GM18498 (cell line): ENCODE data around the gene ALDH3A2.

Experiments used
- ATAC-seq: cut with Tn5 transposase; IDR thresholded peaks from one replicate; pipeline ENCODE4 v1.9.1; 2021; ENCODE audit warnings: mild to moderate bottlenecking, moderate library complexity; ENCODE audit not compliant: unreplicated experiment

Gene ALDH3A2

DNA sequence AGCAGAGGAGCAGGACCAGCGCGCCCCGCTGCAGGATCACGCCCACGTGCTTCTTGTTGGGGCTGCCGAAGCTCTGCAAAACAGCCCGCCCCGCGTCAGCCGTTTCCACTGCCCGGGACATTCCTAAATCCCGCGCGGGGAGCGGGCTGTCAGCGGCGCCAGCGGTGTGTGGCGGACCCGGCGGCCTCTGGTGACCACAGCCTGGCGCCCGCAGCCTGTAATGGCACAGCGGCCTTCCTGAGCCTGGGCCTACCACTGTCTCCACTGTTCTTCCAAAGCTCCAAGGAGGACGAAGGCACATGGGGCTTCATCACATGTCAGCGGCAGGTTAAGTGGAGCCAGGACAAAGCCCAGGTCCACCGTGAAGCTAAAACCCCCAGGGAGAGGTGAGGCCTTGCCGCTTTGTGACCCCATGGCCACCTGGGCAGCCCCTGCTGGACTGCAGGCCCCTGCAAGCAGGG lies 65.4 kb downstream of the ALDH3A2 start:
- ATAC-seq, result no peak

DNA sequence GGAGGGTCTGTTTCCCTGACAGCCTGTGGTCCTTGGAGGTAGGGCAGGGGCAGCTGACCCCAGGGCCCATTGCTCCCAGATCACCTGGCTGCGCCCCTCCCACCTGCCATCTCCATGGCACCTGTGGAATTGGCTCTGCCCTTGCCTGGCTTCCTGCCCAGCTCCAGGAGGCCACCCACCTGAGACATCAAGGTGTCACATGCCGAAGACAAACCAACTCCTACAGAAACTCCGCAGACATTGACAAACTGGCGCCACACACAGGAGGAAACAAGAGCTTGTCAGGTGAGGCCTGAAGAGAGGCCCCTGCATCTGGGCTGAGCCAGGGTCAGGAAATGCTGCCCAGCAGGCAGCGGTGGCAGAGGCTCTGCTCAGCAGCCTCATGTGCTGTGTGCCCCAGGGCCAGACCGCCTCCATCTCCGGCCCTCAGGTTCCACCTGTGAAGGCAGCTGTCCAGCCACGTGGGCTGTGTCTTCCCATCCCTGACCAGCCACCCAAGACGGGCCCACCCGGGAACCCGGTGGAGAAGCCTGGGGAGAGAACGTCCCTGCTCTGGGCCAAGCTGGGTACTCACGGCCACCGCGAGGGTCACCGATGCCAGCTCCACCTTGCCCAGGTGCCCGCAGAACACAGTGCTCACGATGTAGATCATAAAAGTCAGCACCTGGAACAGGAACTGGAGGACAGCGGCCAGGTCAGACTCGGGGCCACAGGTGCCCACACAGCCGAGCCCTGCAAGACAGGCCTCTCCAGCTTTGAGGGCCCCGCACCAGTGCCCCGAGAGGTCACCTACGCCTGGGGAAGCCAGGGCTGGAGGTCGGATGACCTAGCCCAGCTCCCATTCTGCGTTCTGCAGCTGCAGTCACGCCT lies 66.2 kb downstream of the ALDH3A2 start:
- ATAC-seq, result no peak

GRCh38 chr17:19716108-19717030 lies 67.8 kb downstream of the ALDH3A2 start, which contains the start of gene SLC47A2:
Gene SLC47A2, minus strand, starts transcription at chr17:19716584. Its CDS starts 29 bp downstream, at chr17:19716555.
- ATAC-seq, result no peak

DNA sequence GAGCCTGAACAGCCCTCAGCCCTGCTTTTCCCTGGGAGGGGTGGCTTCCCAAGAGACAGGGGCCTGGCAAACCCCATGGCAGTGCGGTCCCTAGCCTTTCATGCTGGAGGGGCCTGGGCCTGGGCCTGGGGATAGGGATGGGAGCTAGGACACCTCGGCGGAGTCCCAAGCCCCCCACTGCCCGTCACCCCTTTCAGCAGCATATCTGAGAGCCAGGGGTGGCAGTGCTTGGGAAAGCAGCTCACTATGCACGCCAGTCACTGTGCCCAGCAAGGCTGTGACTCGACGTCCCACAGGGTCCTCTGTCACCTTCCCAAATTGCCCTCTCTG lies 68.4 kb downstream of the ALDH3A2 start:
- no peak for ATAC-seq

GRCh38 chr17:19717411-19717908 lies 68.9 kb downstream of the ALDH3A2 start:
- ATAC-seq, result no peak

GRCh38 chr17:19718041-19718612 lies 69.6 kb downstream of the ALDH3A2 start:
- no peak for ATAC-seq

DNA sequence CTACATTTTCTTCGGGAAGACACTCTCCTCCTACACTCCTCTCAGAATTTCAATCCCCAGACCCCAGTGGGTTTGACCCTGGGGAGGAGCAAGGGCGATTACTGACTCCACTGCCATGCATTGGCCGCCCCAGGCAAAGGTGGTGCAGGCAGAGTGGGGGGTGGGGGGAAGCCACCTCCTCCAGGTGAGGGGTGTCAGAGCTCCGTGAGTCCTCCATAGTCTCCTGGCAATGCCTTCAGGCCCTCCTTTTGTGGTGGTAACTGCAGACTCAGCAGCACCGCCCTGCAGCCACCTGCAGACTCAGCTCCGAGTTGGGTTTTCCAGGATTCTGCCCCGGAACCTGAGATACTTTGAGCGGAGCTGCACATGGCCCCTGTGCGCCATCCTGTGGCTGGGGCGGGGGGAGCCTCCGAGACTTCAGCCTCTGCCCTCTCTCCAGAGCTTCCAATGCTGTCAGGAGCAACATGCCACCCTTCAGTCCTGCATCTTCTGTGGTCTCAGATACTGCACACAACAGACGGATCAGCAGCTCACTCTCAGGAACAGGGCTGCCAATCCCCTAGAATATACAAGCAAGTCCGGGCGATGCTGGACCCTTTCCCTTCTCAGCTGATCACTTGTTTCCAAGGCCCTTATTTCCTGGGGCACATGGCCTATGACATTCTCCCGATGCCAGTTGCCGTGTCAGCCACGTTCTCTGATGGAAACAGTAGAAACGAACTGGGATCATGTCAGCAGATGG lies 70.2 kb downstream of the ALDH3A2 start:
- ATAC-seq, result no peak

DNA sequence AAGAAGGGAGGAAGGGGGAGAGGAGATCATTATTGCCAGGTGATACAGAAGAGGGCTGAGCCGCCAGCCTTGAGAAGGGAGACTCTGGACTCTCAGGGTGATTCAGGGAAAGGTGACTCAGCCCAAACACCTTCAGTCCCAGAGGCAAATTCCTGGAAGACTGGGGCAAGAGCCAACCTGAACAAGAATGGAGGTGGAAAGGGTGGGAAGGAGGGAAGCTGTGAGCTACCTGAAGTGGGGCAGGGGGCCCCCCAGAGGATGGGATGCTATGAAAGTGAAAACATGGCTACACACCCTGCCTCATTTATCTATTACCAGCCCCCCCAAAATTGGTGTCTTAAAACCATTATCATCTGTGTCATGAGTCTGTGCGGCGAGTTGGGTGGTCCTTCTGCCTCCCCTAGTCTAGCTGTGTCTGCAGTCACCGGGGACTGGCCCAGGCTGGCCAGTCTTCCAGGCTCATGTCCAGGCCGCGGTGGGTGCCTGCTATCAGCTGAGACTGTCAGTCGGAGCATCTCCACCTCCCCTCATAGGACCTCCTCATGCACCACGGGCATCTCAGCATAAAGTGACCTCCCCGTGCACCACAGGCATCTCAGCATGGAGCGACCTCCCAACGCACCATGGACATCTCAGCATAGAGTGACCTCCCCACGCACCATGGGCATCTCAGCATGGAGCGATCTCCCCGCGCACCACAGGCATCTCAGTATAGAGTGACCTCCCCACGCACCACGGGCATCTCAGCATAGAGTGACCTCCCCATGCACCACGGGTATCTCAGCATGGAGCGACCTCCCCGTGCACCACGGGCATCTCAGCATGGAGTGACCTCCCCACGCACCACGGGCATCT lies 71.0 kb downstream of the ALDH3A2 start:
- no peak for ATAC-seq

DNA sequence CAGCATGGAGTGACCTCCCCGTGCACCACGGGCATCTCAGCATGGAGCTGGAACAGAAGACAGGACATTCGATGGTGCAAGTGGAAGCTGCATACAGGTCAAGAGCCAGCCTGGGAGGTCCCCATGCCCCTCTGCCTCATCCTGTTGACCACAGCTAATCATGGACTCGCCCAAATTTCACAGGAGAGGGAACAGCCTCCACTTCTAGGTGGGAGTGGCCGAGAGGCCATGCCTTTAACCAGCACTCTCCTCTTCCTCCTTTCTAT lies 71.6 kb downstream of the ALDH3A2 start:
- no peak for ATAC-seq

DNA sequence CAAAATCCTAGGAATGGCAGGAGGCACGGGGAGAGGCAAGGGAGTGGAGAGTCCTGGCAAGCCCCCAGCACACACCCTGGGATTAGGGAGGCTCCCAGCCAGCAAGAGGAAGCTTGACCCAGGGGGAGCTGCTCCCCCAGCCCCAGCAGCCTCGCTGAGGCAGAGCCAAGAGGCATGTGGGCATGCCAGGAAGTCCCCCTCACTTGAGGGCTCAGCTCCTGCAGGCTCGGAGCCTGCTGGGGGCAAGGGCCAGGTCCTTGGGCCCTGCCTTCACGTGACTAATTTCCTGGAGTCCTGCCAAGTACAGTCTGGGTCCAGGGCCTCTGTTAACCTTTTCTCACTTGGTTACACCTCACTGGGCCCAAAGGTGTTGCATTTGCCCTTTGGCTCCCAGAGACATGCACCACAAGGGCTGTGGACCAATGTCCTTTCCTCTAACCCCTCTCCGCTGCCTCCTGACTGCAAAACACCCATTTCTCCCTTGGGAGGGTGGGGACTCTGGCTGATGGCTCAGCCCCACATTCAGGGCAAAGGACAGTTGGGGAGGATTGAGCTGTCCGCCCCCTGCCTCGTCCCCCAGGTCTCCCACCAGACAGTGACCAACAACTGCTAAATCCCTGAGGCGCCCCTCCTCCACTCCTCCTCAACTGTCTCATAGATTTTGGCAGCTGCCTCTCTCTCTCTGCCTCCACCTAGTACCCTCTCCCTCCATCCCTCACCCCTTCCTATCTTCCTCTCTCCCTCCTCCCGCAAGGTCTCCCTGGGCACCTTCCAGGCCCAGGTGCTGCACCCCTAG lies 72.3 kb downstream of the ALDH3A2 start:
- ATAC-seq, result no peak

DNA sequence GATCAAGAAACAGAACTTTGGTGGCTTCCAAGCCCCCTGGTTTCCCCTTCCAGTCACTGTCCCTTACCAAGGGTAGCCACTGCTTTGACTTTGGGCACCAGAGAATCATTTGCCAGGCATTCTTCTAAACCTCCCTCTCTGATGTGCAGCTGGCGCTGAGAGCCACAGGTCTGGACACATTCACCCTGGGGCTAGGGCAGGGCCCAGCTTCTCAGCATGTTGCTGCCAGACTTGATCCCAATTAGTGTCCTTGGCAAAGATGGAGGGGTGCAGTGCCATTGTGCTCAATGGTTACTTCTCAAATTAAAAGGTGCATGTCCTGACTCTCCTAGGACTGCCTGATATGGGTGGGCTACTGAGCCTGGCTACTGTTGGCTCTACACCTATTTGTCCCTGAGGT lies 75.4 kb downstream of the ALDH3A2 start:
- ATAC-seq, result no peak

GRCh38 chr17:19724501-19725420 lies 76.2 kb downstream of the ALDH3A2 start:
- ATAC-seq, result no peak

- no peak for ATAC-seq
These were observed 76.9 kb downstream of the ALDH3A2 start for GRCh38 chr17:19725486-19725885.

DNA sequence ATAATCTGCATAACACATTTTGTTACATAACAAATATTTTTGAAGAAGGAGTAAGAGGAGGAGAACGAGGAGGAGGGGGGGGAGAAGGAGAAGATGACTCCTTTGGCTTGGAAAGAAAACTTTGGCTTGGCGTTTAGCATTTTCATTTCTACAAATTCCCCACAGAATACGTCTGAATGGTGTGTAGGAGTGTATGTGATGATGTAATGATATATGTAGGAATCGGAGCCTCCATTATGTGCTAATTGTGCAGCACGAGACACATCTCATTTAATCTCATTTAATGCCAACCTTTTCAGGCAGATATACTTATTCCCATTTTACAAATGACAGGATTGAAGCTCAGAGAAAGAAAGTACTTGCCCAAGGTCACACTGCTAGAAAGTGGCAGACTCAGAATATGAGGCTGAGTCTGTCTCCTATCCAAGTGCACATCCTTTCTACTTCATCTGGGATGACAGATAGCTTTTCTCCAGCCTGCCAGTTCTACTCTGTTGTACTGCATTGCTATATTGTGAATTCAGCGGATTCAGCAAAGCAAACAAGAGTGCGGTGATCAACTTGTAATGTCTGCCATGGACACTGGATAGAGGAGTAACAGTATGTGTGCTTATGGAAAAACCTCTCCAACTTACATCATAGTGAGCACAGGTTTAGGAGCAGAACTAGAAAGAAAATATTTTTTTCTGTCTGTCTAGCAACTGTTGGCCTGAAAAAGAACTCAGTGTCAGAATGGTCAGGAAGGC lies 78.3 kb downstream of the ALDH3A2 start:
- no peak for ATAC-seq
